Fibroblast of lung (primary cell): ENCODE measurements around the gene USP6.
"Not testable (repeated sequence)": the region's sequence is repeated elsewhere in the genome, so short reads cannot be mapped to it uniquely, and the experiment has no call there.

Experiments
- EZH2 ChIP-seq: IDR thresholded peaks from 2 replicates; pipeline ENCODE4 v1.5.1; 2012; ENCODE audit warnings: low read length, control low read depth, mild to moderate bottlenecking; ENCODE audit errors: missing control alignments
- TF ChIP-seq, protein P1 (sequence below), 2 donors: IDR thresholded peaks in 1 of 2; conservative IDR thresholded peaks in 1 of 2; 1 replicate in 1 of 2; 2 replicates in 1 of 2; pipeline ENCODE4 v1.5.1; 2011 to 2012; ENCODE audit warnings: low read length in 2 of 2, control low read depth in 1 of 2, inconsistent platforms in 1 of 2, low read depth in 1 of 2, mild to moderate bottlenecking in 1 of 2

GRCh38 chr17:5130687-5131086 is 14.9 kb downstream of the USP6 start:
- TF ChIP-seq, protein P1, sequence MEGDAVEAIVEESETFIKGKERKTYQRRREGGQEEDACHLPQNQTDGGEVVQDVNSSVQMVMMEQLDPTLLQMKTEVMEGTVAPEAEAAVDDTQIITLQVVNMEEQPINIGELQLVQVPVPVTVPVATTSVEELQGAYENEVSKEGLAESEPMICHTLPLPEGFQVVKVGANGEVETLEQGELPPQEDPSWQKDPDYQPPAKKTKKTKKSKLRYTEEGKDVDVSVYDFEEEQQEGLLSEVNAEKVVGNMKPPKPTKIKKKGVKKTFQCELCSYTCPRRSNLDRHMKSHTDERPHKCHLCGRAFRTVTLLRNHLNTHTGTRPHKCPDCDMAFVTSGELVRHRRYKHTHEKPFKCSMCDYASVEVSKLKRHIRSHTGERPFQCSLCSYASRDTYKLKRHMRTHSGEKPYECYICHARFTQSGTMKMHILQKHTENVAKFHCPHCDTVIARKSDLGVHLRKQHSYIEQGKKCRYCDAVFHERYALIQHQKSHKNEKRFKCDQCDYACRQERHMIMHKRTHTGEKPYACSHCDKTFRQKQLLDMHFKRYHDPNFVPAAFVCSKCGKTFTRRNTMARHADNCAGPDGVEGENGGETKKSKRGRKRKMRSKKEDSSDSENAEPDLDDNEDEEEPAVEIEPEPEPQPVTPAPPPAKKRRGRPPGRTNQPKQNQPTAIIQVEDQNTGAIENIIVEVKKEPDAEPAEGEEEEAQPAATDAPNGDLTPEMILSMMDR (conservative IDR thresholded peaks at IDR 0.05 in 1 of 2, IDR thresholded peaks at IDR 0.05 in 1 of 2; ENCODE audit: low read depth in 1 of 2, low read length in 2 of 2): not testable (repeated sequence)
- not testable (repeated sequence) for TF ChIP-seq EZH2
